ENCODE results near the gene WASL. TPM values are rescaled to one million over a fixed set of nuclear protein-coding genes. Genes with fewer than 3 reads are reported as not detected.

WASL gene
- total RNA-seq, 2 donors from 2014 or later, result 35.1 to 36.7 TPM

GRCh38 chr7:123639631-123640030, 109.2 kb downstream of the WASL start:
- 95% methylated on average over 2 of the region's 2 CpGs; no CpG with 5 or more reads in 1 of the 2 experiments for WGBS, 2 experiments (ENCODE audit: insufficient coverage in 1 of 2, insufficient read length in 1 of 2)
- H3K4me3 Mint-ChIP-seq, result no peak overlapping the region
- H3K9me3 Mint-ChIP-seq, result no peaks in the 10 kb centered on the region
- no peaks in the 10 kb centered on the region for H3K36me3 Mint-ChIP-seq (ENCODE audit: low read depth)
- H3K4me1 ChIP-seq (ENCODE audit: control insufficient read depth, insufficient read depth, low read length), result peaks cover 5% of the 10 kb centered on the region
- H3K36me3 ChIP-seq (ENCODE audit: control insufficient read depth, insufficient read depth, low read length), result no peaks in the 10 kb centered on the region
- peaks cover 42% of the 10 kb centered on the region for H3K4me1 Mint-ChIP-seq
- H3K9me3 ChIP-seq (ENCODE audit: control insufficient read depth, low read length), result no peaks in the 10 kb centered on the region
- no peak overlapping the region for H3K27ac Mint-ChIP-seq
- H3K4me3 ChIP-seq (ENCODE audit: low read length), result no peak overlapping the region
- H3K27me3 ChIP-seq (ENCODE audit: control insufficient read depth, insufficient read depth, low read length, poor library complexity, severe bottlenecking), result no peaks in the 10 kb centered on the region
- H3K9ac ChIP-seq (ENCODE audit: extremely low read depth, low read length, poor library complexity, severe bottlenecking), result no peak overlapping the region
- TF ChIP-seq CTCF (conservative IDR thresholded peaks at IDR 0.05), result no peak
- no peak overlapping the region for H3K27ac ChIP-seq (ENCODE audit: low read depth, low read length)
- H3K27me3 Mint-ChIP-seq (ENCODE audit: insufficient read depth), result no peaks in the 10 kb centered on the region
- DNase-seq, result no peak

- Histone ChIP-seq H3K9me3 (ENCODE audit: control insufficient read depth, low read length) (no peaks in the 10 kb centered on the region), H3K27ac (ENCODE audit: low read depth, low read length) (no peak overlapping the region), H3K4me1 (ENCODE audit: control insufficient read depth, insufficient read depth, low read length) (no peaks in the 10 kb centered on the region), H3K4me3 (ENCODE audit: low read length) (peak overlapping the region; percentile 42), H3K27me3 (ENCODE audit: control insufficient read depth, insufficient read depth, low read length, poor library complexity, severe bottlenecking) (no peaks in the 10 kb centered on the region), H3K36me3 (ENCODE audit: control insufficient read depth, insufficient read depth, low read length) (no peaks in the 10 kb centered on the region), H3K9ac (ENCODE audit: extremely low read depth, low read length, poor library complexity, severe bottlenecking) (no peak overlapping the region)
- Mint-ChIP-seq H3K4me1 (peaks cover 28% of the 10 kb centered on the region), H3K36me3 (ENCODE audit: low read depth) (no peaks in the 10 kb centered on the region), H3K27me3 (ENCODE audit: insufficient read depth) (no peaks in the 10 kb centered on the region), H3K27ac (no peak overlapping the region), H3K9me3 (no peaks in the 10 kb centered on the region), H3K4me3 (no peak overlapping the region)
- 53 to 80% methylated on average over 1 to 2 of the region's 2 CpGs for WGBS, 2 experiments (ENCODE audit: insufficient coverage in 1 of 2, insufficient read length in 1 of 2)
- no peak for TF ChIP-seq CTCF (conservative IDR thresholded peaks at IDR 0.05)
- DNase-seq, result peak; percentile 62
Measured at GRCh38 chr7:123637878-123638277, 110.9 kb downstream of the WASL start.

GRCh38 chr7:123637203-123637602, 111.6 kb downstream of the WASL start:
- Mint-ChIP-seq H3K36me3 (ENCODE audit: low read depth) (no peaks in the 10 kb centered on the region), H3K27me3 (ENCODE audit: insufficient read depth) (no peaks in the 10 kb centered on the region), H3K4me1 (peaks cover 28% of the 10 kb centered on the region), H3K9me3 (no peaks in the 10 kb centered on the region), H3K27ac (peak overlapping the region; percentile 56), H3K4me3 (no peak overlapping the region)
- H3K27ac ChIP-seq (ENCODE audit: low read depth, low read length), result no peak overlapping the region
- H3K9me3 ChIP-seq (ENCODE audit: control insufficient read depth, low read length), result no peaks in the 10 kb centered on the region
- no peak overlapping the region for H3K4me3 ChIP-seq (ENCODE audit: low read length)
- no peaks in the 10 kb centered on the region for H3K36me3 ChIP-seq (ENCODE audit: control insufficient read depth, insufficient read depth, low read length)
- whole genome bisulfite sequencing, 2 experiments (ENCODE audit: insufficient coverage in 1 of 2, insufficient read length in 1 of 2), result 45 to 59% methylated on average over 2 to 3 of the region's 3 CpGs
- no peaks in the 10 kb centered on the region for H3K27me3 ChIP-seq (ENCODE audit: control insufficient read depth, insufficient read depth, low read length, poor library complexity, severe bottlenecking)
- peak; percentile 63 for TF ChIP-seq CTCF (conservative IDR thresholded peaks at IDR 0.05)
- no peak overlapping the region for H3K9ac ChIP-seq (ENCODE audit: extremely low read depth, low read length, poor library complexity, severe bottlenecking)
- peak; percentile 63 for DNase-seq
- no peaks in the 10 kb centered on the region for H3K4me1 ChIP-seq (ENCODE audit: control insufficient read depth, insufficient read depth, low read length)
